GM18951 (cell line): Measurements from ENCODE around the gene MOGAT3.

Experiments
- POLR2A ChIP-seq: IDR thresholded peaks from 4 replicates; pipeline ENCODE4 v1.6.1; 2011; ENCODE audit warnings: mild to moderate bottlenecking; ENCODE audit not compliant: insufficient read length, insufficient read depth; ENCODE audit errors: extremely low read depth
- in situ Hi-C: fragments of 300-500 bp; cut with MboI; formaldehyde crosslinking; loops from one replicate; pipeline ENCODE4 v1.12.0; 2022; ENCODE audit warnings: low sequenced_read_pairs, mixed read lengths, inconsistent platforms; ENCODE audit not compliant: unreplicated experiment

Gene MOGAT3

GRCh38 chr7:101185258-101185839 is 15.5 kb downstream of the MOGAT3 start:
- in situ Hi-C loops: no loop called here
- no peak for TF ChIP-seq POLR2A

GRCh38 chr7:101180130-101180755 is 20.6 kb downstream of the MOGAT3 start, which contains the start of gene NAT16:
Gene NAT16 (minus strand): TSS chr7:101180293. CDS start chr7:101174807, 5,486 bp downstream.
- in situ Hi-C loops: no loop called here
- TF ChIP-seq POLR2A: no peak

GRCh38 chr7:101179713-101180112 is 21.1 kb downstream of the MOGAT3 start:
- in situ Hi-C loops: no loop called here
- TF ChIP-seq POLR2A: no peak

GRCh38 chr7:101179117-101179516 is 21.7 kb downstream of the MOGAT3 start:
- TF ChIP-seq POLR2A: no peak
- in situ Hi-C loops: no loop called here

GRCh38 chr7:101177644-101178043 is 23.2 kb downstream of the MOGAT3 start:
- in situ Hi-C loops: no loop called here
- no peak for TF ChIP-seq POLR2A

GRCh38 chr7:101175664-101176063 is 25.2 kb downstream of the MOGAT3 start:
- in situ Hi-C loops: no loop called here

GRCh38 chr7:101174322-101174854 is 26.4 kb downstream of the MOGAT3 start:
- no peak for TF ChIP-seq POLR2A
- in situ Hi-C loops: no loop called here

More at GRCh38 chr7:101175664-101176063, 25.2 kb downstream of the MOGAT3 start:
- TF ChIP-seq POLR2A: no peak

- no peak for TF ChIP-seq POLR2A
- in situ Hi-C loops: no loop called here
These were observed 27.0 kb downstream of the MOGAT3 start for GRCh38 chr7:101173752-101174244.

GRCh38 chr7:101172854-101173751 is 27.7 kb downstream of the MOGAT3 start:
- in situ Hi-C loops: no loop called here
- TF ChIP-seq POLR2A: no peak

GRCh38 chr7:101172005-101172853 is 28.6 kb downstream of the MOGAT3 start:
- in situ Hi-C loops: no loop called here

GRCh38 chr7:101171442-101171837 is 29.4 kb downstream of the MOGAT3 start:
- in situ Hi-C loops: no loop called here
- no peak for TF ChIP-seq POLR2A

More at GRCh38 chr7:101172005-101172853, 28.6 kb downstream of the MOGAT3 start:
- TF ChIP-seq POLR2A: no peak

GRCh38 chr7:101170617-101171441 is 30.0 kb downstream of the MOGAT3 start:
- in situ Hi-C loops: no loop called here

More at GRCh38 chr7:101170617-101171441, 30.0 kb downstream of the MOGAT3 start:
- no peak for TF ChIP-seq POLR2A
